Ammon's horn (tissue), 1 donor: ENCODE measurements around the gene PPP1R9B.

Experiments used
- DNase-seq: peaks from one replicate; pipeline ENCODE4 v3.0.0-alpha.2; 2016; ENCODE audit warnings: low spot score

Gene PPP1R9B

DNA sequence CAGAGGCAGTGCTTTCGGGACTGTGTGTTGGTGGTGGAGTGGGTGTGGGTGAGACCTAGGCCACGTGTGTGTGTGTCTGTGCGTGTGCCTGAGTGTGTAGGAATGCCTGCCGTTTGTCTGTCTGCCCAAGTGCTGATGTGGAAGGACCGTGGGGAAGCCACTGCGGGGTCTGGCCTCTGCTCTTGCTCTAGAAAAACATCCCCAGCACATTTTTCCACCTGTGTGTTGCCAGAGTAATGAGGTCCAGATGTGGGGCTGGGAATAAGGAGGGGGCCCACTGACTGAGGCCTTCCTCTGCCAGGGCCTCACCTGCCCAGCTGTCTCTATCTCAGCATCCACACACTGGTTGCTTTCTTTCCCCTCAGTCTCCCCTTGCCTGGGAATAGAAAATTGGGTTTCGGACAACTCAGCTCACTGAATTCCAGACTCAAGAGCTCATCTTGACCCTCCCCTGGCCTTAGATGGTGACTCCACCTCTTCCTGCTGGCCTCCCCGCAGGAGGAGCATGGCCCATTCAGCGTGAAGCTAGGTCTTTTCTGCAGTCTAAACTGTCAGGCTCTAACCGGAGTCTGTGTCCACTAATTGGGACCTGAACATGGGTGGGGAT is 23.0 kb upstream of the PPP1R9B start:
- DNase-seq, result no peak

DNA sequence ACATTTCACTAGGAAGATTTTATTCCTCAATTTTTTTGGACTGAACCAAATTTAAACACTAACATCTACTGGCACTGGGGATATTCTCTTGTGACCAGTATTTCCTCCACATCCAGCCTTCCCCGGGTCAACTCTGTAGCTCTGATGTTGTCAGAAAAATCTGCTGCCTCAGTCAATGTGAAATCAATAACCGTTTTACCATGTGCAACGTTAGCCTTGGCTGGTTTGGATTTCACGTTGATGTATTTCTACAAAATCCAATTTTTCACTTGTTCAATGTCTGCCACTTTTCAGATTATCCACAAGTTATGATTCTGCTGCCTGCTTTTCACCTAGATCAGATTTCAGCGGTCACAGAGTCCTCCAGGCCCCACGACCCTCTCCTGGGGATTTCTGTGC is 22.5 kb upstream of the PPP1R9B start:
- no peak for DNase-seq

DNA sequence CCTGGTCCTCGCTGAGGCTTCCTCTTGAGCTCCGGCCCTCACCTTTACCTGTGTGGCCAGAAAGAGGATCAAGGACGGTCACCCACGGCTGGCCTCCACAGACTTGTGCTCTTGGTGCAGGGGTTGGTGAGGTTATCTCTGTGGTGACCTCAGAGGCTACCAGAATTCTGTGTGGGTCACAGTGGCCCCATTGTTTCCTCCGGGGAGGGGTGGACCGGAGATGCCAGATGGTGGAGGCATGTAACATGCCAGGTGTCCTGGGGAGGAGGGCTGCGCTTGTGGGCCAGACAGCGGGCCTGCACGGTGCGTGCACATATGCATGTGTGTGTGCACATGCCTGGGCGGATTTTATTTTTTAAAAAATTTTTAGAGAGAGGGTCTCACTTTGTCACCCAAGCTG is 21.7 kb upstream of the PPP1R9B start:
- no peak for DNase-seq

DNA sequence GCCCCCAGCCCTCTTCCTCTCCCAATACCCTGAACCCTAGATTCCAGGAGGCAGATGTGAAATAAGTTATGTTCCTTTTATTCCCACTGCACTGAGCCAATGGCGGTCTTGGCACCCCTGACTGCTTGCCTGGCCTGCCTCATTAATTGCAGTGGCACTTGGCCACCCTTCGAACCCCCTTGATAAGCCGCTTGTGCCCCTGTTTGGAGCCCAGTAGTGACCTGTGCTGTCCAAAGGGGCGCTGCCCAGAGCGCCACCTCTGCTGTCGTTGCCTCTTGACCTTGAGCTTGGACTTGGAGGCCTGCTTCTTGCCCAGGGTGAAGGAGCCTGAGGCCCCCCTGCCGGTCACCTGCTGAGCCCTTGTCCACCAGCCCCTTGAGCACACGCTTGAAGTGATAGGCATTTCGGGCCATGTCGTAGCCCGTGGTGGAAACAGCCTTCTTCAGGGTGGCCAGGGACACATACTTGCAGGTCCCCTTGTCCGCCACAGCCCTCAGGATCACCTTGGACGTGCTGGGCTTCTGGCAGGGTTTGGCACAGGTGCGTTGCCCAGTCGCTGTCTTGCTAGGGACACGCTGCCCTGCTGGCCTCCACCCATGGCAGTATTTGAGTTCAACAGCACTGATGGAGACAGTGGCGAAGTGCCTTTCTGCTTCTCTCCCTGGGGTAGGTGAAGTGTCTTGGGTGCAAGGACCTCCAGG is 21.0 kb upstream of the PPP1R9B start:
- no peak for DNase-seq

DNA sequence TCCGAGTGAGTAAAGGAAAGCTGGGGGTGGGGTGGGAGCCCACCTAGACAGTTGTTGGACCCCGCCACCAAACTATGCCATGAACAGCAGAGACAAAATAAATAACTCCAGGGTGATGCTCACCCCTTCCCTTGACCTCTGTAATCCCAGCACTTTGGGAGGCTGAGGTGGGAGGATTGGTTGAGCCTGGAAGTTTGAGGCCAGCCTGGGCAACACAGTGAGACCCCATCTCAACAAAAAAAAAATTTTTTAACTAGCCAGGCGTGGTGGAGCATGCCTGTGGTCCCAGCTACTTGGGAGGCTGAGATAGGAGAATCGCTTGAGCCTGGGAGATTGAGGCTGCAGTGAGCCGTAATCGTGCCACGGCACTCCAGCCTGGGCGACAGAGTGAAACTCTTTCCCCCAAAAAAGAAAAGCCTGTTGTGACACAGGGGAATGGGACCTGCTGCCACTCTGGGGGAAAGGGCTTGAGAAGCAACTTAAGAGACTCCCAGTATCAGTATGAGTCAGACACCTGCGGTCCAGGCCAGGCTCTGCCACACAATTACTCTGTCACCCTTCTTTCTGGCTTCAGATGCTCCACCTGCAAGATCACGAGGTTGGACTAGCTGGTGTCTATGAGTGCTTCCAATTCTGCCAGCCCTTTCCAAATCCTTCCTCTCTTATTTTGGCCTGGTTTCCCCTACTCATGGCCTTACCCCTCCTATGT is 20.3 kb upstream of the PPP1R9B start:
- no peak for DNase-seq

DNA sequence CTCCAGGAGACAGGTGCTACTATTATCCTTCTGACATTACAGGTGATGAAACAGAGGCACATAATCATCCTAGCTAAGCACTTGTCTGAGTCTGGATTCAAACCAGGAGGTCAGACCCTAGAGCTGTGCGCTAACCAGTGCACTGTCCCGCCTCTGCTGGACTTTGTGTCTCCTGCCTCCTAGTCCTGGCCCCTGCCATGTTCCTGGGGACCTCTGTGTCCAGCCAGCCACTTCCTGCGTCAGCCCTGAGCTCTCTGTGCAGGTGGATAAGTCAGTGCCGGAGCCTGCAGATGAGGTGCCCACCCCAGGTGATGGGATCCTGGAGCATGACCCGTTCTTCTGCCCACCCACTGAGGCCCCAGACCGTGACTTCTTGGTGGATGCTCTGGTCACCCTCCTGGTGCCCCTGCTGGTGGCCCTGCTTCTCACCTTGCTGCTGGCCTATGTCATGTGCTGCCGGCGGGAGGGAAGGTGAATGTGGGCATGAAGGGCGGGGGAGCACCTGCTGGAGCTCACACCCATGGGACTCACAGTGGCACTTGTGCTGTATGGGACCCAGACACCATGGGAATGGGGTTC is 19.5 kb upstream of the PPP1R9B start:
- no peak for DNase-seq

DNA sequence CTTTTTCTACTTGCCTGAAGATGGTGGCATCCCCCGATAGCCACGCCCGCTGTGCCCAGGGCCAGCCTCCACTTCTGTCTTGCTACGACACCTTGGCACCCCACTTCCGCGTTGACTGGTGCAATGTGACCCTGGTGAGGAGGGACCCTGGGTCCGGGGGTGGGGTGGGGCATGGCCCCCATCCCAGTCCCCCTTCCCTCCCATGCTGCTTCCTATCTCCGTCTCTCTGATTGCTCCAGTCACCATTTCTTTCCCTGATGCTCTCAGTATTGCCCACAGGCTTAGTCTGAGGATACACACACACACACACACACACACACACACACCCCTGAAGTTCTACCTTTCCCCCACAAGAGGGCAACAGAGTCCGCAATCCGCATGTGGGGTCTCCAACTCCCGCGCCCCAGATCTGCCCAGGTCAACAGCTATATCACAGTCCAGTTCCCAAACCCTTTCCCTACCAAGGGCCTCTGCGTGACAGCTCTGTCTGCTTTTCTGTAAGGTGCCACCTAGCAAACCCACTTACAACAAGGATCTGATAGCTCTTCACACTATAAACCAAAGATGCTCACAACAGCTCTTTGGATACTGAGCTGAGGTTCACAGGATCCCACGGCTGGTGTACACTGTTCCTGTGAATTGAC is 18.8 kb upstream of the PPP1R9B start:
- DNase-seq, result peak; percentile 57

DNA sequence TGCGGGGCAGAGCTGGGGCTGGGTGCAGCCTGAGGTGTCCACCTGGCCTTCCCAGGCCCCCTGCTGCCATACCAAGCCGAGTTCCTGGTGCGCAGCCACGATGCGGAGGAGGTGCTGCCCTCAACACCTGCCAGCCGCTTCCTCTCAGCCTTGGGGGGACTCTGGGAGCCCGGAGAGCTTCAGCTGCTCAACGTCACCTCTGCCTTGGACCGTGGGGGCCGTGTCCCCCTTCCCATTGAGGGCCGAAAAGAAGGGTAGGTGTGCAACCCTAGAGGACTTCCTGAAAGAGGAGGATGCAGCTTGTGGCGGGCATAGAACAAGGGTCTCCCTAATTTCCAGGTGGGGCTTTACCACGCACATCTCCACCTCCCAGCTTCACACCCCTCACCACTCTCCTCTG is 17.8 kb upstream of the PPP1R9B start:
- no peak for DNase-seq

DNA sequence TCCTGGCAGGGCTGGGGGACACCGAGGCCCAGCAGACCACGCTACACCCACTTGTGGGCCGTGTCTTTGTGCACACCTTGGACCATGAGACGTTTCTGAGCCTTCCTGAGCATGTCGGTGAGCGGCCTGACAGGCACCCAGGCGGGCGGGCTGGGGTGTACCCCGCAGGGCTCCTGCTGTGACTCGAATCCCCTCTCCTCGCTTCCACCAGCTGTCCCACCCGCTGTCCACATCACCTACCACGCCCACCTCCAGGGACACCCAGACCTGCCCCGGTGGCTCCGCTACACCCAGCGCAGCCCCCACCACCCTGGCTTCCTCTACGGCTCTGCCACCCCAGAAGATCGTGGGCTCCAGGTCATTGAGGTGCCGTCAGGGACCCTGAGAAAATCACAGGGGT is 16.9 kb upstream of the PPP1R9B start:
- no peak for DNase-seq

DNA sequence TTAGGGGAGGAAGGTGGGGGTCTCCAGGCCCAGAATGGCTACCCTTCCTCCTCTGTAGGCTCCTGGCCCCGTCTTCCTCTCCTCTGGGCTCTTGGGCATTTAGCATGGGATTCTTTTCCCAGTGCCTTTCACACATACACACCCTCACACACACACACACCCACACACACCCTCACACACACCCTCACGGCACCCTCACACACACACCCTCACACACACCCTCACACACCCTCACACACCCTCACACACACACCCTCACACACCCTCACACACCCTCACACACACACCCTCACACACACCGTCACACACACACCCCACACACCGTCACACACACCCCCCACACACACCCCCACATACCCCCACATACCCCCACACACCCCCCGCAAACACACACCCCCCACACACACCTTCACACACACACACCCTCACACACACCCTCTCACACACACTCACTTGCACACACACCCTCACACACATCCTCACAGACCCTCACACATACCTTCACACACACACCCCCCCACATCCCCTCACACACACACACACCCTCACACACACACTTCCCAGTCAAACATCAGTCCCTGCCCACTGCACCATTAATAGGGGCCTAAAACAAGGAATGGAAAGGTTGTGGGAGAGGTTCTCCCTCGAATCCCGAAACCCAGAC is 16.2 kb upstream of the PPP1R9B start:
- no peak for DNase-seq

DNA sequence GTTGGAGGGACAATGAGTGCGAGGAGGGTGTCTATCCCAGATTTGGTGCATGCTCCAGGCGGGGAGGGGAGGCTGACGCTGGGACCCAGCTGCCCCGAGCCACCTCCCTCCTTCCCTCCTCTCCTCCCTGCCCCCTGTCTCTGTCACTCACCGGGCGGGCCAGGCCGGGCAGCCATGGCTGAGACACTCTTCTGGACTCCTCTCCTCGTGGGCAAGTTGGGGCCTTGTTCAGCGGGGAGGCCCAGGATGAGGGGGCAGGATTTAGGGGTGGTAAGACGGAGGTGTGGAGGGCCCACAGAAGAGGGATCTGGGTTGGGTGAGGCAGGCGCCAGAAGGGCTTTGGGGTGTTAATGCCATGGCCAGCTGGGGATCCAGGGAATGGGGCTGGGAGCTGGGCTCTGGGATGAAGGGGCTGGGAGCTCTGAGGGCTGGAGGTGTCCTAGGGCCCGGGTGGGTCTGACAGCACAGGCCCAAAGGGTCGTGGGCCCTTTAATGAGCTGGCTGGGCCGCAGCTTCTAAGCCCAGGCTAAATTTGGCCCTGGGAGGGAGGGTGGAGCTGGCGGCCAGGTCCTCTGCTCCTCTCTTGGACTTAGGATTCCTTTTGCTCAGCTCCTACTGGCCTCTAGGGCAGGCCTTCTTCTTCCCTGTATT is 15.5 kb upstream of the PPP1R9B start, which contains the start of gene SGCA:
TSS of gene SGCA (plus strand) at position 139 of the 651 bp plus-strand sequence. CDS start at position 175, 36 bp downstream.
- no peak for DNase-seq

DNA sequence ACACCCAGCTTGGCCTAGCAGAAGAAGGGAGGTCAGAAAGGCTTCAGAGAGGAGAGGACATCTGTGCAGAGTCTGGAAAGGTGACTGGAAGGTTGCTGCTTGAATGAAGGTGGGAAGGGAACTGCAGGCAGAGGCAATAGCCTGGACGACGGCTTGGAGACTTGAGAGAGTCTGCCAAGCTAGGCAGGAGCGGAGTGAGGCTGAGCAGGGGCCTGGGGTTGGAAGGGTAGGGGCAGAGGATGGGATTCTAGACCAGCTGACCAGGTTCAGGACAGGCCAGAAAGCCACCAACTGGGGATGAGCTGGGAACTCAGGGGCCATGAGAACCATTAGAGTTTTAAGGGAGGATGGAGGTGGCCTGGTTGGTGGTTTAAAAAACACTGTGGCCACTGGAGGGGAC is 15.0 kb upstream of the PPP1R9B start:
- no peak for DNase-seq

DNA sequence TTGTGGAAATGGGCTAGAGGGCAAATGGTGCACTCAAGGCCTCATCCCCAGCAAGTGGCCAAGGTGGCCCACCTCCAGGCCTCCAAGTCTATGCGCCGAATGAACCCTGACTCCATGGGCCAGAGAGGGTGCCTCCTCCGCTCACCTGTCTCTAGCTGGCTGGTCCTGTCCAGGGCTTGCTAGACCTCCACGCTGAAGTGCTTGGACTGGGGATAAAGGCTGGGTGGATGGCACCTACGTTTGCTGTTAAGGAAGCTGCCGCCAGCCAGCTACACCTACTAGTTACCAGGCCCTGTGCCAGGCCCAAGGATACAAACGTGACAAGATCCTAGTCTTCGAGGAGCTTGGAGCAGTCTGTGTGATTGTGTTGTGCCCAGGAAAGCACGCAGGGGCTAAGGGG is 14.6 kb upstream of the PPP1R9B start:
- DNase-seq, result no peak

DNA sequence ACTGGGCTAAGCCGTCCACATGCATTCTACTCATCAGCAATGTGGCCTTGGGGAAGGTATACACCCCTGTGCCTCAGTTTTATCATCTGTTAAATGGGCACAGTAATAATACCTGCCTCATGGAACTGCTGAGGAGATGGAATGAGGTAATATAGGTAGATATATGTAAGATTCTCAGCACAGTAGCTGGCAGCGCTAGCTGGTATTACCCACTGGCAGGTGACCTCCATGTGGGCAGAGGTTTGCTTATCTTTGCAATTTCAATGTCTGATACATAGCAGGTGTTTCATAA is 14.2 kb upstream of the PPP1R9B start:
- DNase-seq, result no peak

DNA sequence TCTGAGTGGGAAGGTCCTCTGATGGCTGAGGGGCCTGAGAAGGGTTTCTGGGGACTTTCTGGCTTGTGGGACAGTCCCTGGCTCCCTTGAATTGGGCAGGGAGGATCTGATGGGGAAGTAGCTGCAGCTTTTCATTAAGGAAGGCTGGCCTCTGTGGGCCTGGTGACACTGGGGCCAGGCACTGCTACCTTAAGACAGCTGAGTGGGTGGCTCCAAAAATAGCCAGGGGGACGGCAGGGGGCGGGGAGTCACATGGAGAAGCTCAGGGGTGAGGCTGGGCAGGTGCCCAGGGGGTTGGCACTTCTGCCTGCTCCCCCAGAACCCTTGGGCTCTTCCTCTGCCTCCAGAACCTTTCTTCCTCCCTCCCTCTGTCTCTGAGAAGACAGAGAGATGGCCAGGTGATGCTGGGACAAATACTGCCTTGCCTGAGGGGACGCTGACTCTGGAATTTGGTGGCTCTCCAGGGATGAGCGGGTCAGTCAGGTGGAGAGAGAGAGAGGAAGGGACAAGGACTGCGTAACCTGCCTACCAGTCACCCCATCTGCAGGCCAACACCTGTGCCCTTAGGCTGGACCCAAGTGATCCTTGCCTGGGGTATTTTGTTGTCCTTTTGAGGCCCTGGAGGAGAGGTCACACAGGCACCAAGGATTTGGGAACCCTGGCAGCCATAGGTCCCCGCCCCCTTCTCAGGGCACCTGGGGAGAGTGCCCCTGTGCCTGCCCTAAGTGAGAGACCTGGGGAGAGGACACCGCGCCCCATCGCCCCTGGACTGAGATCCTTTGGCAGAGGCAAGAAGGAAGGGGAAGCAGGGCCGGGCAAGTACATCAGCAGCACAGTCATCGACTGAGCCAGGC is 13.6 kb upstream of the PPP1R9B start:
- DNase-seq, result no peak

DNA sequence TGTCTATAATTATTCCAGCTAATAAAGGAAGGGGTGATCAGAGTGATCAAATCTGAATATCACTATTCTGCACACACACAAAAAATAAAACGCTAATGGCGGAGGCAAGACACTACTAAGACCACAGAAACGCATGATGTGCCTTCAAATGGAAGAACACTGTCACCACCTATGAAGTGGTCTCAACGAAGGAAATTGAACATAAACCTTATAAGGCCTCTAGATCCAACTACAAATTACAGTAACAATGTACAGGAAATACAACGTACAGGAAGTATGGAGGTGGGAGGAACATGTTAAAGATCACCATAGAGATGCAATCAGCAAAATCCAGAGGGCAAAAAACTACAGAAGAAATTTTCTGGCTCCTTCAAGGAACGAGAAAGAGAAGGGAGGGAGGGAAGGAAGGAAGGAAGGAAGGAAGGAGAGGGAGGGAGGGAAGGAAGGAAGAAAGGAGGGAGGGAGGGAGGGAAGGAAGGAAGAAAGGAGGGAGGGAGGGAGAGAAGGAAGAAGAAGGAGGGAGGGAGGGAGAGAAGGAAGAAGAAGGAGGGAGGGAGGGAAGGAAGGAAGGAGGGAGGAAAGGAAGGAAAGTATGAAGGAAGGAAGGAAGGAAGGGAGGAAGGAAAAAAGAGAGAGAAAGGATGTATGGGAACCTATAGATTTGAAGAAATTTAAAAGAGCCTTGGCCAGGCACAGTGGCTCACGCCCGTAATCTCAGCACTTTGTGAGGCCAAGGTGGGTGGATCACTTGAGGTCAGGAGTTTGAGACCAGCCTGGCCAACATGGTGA is 12.2 kb upstream of the PPP1R9B start:
- DNase-seq, result no peak

DNA sequence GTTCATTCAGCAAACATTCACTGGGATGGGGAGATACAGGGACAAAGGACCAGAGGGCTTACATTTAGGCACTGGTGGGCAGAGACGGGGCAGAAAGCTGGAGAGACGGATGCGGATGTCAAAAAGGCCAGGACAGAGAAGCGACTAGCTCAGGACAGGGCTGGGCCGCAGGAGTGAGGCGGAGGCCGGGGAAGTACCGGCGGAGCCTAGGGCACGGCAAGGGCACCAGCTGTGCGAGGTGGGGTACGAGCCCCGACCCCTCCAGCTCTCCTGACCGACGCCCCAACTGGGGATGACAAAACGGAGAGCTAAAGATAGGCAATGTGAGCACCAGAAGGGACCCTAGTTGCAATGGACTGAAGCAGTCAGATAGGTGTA is 11.4 kb upstream of the PPP1R9B start:
- DNase-seq, result no peak

DNA sequence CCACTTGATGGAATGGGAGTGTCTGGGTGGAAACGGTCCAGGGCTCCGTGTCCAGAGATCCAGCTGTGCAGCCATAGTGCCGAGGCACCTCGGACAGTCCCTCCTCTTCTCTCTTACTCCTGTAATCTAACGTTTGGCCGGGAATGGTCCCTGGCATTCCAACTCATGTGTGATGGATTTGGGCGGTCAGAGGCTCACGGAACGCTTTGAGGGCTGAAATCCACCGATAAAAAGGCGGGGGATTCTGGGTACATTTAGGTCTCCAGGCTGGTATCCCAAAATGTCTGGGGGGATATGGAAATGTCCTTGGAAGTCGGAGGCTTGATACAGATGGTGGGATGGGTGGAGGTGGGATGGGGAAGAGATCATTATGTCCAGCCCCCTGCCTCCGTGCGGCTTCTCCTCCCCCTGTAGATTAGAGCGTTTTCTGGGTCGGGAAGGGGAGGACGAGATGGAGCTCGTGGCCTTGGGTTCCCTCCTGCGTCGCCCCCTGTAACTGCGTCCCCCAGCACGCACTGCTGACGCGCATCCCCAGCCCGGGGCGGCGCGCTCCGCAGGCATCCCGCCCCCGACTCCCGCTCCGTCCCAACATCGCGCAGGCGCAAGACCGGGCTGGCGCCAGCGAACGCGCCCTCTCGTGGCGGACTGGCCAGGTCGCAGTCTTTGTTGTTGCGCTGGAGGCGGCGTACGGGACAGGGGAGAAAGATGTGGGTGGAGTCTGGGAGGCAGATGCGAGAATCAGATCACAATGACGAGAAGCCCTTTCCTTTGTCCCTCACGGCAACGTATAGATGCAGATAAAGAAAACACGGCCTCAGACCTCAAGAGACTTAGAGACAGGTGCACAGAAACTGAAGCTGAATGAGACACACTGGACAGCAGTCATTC is 10.8 kb upstream of the PPP1R9B start:
- peak; percentile 94 for DNase-seq

DNA sequence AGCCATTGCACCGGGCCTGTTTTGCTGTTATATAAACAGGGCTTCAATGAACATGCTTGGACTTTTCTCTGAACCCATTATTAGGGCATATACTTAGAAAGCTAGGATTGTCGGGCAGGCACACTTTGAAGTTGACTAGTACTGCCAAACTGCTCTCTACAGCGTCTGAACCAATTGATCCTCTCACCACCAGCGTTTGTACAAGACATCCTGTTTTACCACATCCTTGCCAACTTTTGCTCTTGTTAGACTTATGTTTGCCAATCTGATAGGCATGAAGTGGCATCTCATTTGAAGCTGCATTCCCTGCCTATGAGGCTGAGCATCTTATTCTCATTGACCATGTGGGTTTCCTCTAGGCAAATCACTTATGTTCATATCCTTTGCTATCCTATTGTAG is 7.4 kb upstream of the PPP1R9B start:
- DNase-seq, result no peak
